Neural progenitor cell (in vitro differentiated cells): ENCODE data around the gene TSPAN33.

Experiments
- EZH2 ChIP-seq: fragments of 200-600 bp; sonication (generic); IDR thresholded peaks from 2 replicates; pipeline ENCODE4 v1.6.1; 2017; ENCODE audit warnings: antibody characterized with exemption, mild to moderate bottlenecking, moderate library complexity
- TF ChIP-seq, protein P1 (sequence below): fragments of 200-600 bp; sonication (generic); IDR thresholded peaks from 2 replicates; pipeline ENCODE4 v1.5.1; 2017; ENCODE audit warnings: antibody characterized with exemption, mild to moderate bottlenecking

GRCh38 chr7:129166745-129167144, 22.2 kb downstream of the TSPAN33 start:
- TF ChIP-seq, protein P1, sequence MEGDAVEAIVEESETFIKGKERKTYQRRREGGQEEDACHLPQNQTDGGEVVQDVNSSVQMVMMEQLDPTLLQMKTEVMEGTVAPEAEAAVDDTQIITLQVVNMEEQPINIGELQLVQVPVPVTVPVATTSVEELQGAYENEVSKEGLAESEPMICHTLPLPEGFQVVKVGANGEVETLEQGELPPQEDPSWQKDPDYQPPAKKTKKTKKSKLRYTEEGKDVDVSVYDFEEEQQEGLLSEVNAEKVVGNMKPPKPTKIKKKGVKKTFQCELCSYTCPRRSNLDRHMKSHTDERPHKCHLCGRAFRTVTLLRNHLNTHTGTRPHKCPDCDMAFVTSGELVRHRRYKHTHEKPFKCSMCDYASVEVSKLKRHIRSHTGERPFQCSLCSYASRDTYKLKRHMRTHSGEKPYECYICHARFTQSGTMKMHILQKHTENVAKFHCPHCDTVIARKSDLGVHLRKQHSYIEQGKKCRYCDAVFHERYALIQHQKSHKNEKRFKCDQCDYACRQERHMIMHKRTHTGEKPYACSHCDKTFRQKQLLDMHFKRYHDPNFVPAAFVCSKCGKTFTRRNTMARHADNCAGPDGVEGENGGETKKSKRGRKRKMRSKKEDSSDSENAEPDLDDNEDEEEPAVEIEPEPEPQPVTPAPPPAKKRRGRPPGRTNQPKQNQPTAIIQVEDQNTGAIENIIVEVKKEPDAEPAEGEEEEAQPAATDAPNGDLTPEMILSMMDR = no peak
- no peak for TF ChIP-seq EZH2
